GM12891 (cell line): ENCODE measurements around the gene MTURN. TPM values are rescaled to one million over a fixed set of nuclear protein-coding genes. Genes with fewer than 3 reads are reported as not detected.
"Not testable (repeated sequence)": the region's sequence is repeated elsewhere in the genome, so short reads cannot be mapped to it uniquely, and the experiment has no call there.

Experiments used
- DNase-seq: peaks from one replicate; pipeline ENCODE4 v3.0.0; 2011; ENCODE audit warnings: low spot score; ENCODE audit not compliant: insufficient read length
- FAIRE-seq: peaks from 2 replicates; lab custom pipeline; 2011; peaks lifted over from hg19 to GRCh38; lab: Jason Lieb, UNC
- PAX5 ChIP-seq: IDR thresholded peaks from 2 replicates; pipeline ENCODE4 v1.6.1; 2011; ENCODE audit warnings: low read length, moderate library complexity, mild to moderate bottlenecking; ENCODE audit not compliant: insufficient read depth, severe bottlenecking
- POLR2A ChIP-seq: IDR thresholded peaks from 2 replicates; pipeline ENCODE4 v1.6.1; 2011; ENCODE audit warnings: low read depth, low read length, control low read depth
- POLR2AphosphoS5 ChIP-seq: IDR thresholded peaks from 2 replicates; pipeline ENCODE4 v1.6.1; 2011; ENCODE audit warnings: low read depth, low read length, control low read depth
- POU2F2 ChIP-seq: IDR thresholded peaks from 2 replicates; pipeline ENCODE4 v1.6.1; 2011; ENCODE audit warnings: low read depth, mild to moderate bottlenecking, control low read depth, low read length, moderate library complexity
- SPI1 ChIP-seq: IDR thresholded peaks from 2 replicates; pipeline ENCODE4 v1.6.1; 2011; ENCODE audit warnings: low read depth, low read length, control low read depth
- TAF1 ChIP-seq: IDR thresholded peaks from 2 replicates; pipeline ENCODE4 v1.6.1; 2011; ENCODE audit warnings: low read depth, low read length, control low read depth
- polyA plus RNA-seq: library from polyadenylated mRNA; unstranded; fragments of >200 nt; gene quantifications from one replicate; pipeline ENCODE4 v1.2.1, GENCODE V29; 2012; ENCODE audit warnings: low read depth, missing spikeins, inconsistent platforms; ENCODE audit not compliant: missing spikeins

The MTURN gene
- 1.1 TPM for polyA plus RNA-seq

DNA sequence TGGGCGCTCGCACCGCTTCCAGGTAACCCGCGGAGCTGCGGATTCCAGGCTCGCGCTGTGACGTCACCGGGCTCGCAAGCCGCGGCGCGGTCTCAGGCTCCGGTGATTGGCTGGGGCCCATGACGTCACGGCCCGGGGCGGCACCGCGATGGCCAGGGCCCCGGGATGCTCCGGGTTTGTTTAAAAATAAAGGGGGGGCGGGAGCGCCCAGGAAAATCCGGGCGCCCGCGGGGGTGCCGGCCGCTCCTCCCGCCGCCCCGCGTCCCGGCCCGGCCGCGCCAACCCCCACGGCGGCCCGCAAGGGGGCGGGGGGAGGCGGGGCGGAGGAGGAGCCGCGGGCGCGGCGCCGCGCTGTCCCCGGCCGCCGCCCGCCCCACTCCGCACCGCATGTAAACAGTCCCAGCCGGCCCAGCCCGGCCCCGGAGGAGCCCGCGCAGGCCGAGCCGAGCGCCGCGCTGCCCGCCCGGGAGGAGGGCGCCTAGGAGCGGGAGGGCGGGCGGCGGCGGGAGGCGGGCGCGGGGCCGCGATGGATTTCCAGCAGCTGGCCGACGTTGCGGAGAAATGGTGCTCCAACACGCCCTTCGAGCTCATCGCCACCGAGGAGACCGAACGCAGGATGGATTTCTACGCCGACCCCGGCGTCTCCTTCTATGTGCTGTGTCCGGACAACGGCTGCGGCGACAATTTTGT, at the start of gene MTURN:
Gene MTURN, plus strand, starts transcription at position 376 of the 690 bp plus-strand sequence. Its CDS starts 151 bp downstream, at position 527.
- DNase-seq (peak; percentile 93), FAIRE-seq (peak; percentile 89)
- TF ChIP-seq PAX5 (no peak), POU2F2 (no peak), TAF1 (no peak), POLR2A (no peak)

DNA sequence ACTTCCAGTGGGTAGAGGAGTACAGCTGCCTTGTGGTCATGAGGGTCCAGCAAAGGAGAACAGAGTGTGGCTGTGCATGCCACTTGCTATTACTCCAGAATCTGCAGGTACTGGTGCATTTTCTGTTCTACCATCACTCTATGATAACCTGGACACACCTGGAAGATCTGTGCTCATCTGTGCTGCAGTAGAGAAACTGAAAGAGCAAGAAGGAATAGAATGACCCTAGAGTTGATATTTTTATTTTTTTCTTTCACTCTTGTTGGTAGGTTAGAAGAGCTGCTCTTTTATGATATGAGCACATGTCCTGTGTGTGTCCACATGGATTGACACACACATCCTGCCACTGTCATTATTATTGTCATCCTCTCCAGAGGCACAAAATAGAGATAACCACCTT, 48.3 kb upstream of the MTURN start:
- FAIRE-seq = no peak
- TF ChIP-seq PAX5 (no peak), TAF1 (no peak), POLR2A (no peak), POLR2AphosphoS5 (no peak), POU2F2 (no peak), SPI1 (no peak)
- no peak for DNase-seq

GRCh38 chr7:30087371-30087770, 47.4 kb upstream of the MTURN start:
- DNase-seq (peak; percentile 18), FAIRE-seq (no peak)
- TF ChIP-seq POLR2A (no peak), SPI1 (peak; percentile 94)

GRCh38 chr7:30088362-30088761, 46.4 kb upstream of the MTURN start:
- TF ChIP-seq TAF1 = no peak
- no peak for TF ChIP-seq POLR2A
- FAIRE-seq (no peak), DNase-seq (no peak)

DNA sequence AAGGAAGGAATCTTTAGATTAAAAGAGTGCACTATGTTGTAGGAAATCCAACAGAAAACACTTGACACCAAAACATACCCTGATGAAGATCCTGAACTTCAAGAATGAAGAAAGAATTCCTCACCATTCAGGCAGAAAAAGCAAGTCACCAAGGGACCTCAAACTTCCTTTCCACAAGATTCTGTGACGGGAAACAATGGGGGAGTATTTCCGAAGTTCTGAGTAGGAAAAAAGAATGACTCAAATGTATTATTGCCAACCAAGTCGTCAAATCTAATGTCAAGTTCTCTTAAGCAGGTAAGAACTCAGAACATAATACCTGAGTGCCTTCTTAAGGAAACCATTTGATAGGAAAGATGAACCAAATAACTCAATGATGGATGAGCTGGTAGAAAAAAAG, 44.7 kb upstream of the MTURN start:
- DNase-seq (no peak), FAIRE-seq (no peak)
- no peak for TF ChIP-seq POLR2A
- no peak for TF ChIP-seq TAF1
- TF ChIP-seq POU2F2 = no peak
- TF ChIP-seq POLR2AphosphoS5 = no peak
- TF ChIP-seq PAX5 = no peak
- TF ChIP-seq SPI1 = no peak

DNA sequence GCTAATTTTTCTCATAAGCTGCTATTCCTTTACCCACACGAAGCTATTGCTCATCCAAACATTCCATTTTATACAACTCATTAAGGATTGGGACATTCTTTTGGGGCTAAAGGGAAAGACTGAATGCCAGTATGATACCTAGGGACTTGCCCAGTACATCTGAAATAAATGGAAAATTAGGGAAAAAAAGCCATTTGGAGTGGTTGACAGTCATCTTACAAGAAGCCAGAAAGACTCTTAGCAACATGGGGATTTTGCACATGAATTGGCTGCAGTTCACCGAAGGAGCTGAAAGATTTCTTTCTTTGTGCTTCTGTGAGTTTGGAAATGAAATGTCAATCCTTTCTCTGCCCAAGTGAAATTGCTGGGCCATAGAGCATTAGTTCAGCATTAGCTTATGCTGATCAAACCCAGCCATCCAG, 43.3 kb upstream of the MTURN start:
- FAIRE-seq = no peak
- DNase-seq = no peak
- TF ChIP-seq SPI1 (no peak), PAX5 (no peak), POLR2AphosphoS5 (no peak), POLR2A (no peak), TAF1 (no peak), POU2F2 (no peak)

DNA sequence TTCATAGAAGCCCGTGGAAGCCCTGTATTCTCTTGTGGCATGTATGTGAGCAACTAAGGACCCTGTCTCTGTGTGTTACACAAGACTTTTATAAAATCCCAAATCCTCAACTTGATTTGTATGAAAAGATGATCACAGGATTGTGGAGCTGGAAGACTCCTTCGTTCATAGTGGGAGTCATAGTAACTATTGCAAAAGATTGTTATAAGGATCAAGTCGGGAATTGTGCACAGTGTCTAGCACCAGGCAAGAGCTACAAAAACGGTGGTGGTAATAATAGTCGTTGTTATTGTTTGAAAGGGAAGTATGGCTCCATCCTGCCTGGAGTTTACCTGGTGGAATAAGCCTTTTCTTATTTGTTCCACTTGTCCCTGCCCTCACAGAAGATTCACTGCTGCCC, 42.8 kb upstream of the MTURN start:
- no peak for FAIRE-seq
- DNase-seq = no peak
- TF ChIP-seq TAF1 = no peak
- no peak for TF ChIP-seq SPI1
- no peak for TF ChIP-seq POU2F2

DNA sequence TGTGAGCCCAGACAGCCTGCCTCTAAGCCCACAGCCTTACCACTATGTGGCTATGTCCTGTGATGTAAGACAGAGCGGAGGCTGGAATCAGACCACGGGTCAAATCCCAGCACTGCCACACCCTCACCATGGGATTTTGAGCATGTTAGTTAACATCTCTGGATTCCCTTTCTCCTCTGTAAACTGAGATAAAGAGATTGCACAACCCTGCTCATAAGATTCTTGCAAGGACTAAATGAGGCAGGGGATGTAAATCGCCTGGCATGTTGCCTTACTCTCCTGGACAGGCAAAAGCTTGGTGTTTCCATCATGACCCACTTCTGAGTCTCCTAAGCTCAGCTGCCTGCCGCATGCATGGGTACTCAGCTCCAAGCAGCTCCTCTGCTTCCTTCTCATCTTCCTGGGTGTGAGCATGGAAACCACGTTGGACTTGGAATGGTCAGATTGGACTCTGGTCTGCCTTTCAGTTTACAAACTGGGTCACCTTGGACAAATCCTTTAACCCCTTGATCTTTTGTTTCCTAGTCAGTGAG, 41.3 kb upstream of the MTURN start:
- TF ChIP-seq POLR2AphosphoS5 = no peak
- TF ChIP-seq POLR2A = no peak
- no peak for TF ChIP-seq PAX5
- FAIRE-seq = no peak
- DNase-seq = no peak

- DNase-seq, FAIRE-seq: not testable (repeated sequence)
Measured at GRCh38 chr7:30098599-30098998, 36.2 kb upstream of the MTURN start.

DNA sequence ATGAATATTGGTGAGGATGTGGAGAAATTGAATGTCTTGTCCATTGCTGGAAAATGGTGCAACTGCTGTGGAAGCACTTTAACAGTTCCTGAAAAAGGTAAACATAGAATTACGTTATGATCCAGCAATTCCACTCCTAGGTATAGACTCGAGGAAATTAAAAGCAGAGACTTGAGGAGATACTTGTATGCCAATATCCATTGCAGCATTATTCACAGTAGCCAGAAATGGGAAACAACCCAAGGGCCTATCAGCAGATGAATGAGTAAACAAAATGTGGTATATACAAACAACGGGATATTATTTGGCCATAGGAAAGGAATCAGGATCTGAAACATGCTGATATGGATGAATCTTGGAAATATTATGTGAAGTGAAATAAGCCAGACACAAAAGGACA, 32.5 kb upstream of the MTURN start:
- DNase-seq = no peak
- no peak for TF ChIP-seq POU2F2
- no peak for TF ChIP-seq POLR2A
- no peak for FAIRE-seq

DNA sequence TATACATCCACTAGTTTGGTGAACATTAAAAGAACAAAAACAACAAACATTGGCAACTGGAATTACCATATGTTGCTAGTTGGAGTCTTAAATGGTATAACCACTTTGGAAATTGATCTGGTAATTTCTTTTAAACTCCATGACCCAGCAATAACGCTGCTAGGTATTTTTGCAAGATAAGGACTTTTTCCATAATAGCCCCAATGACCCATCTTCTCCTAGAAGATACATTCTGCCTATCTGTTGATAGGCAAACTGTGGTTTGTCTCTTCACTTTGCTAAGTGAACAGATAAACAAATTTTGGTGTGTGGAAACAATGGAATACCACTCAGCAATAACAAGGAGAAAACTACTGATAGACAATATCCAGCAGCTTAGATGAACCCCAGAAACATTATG, 30.6 kb upstream of the MTURN start:
- FAIRE-seq (no peak), DNase-seq (no peak)
- TF ChIP-seq POLR2A = no peak
- TF ChIP-seq PAX5 = no peak
- TF ChIP-seq TAF1 = no peak
